Vagina (tissue), 2 donors: ENCODE results near the gene PLD3.

Experiments
- POLR2A ChIP-seq, 2 donors: fragments of 450-650 bp; IDR thresholded peaks; one replicate each; pipeline ENCODE4 v1.6.1; 2017; ENCODE audit warnings: antibody characterized with exemption in 2 of 2, mild to moderate bottlenecking in 2 of 2, moderate library complexity in 2 of 2
- POLR2AphosphoS5 ChIP-seq, 2 donors: sonication (generic); formaldehyde crosslinking; IDR thresholded peaks; one replicate each; pipeline ENCODE4 v1.9.0; 2017; ENCODE audit warnings: antibody characterized with exemption in 2 of 2, mild to moderate bottlenecking in 2 of 2, low read depth in 1 of 2; ENCODE audit not compliant: insufficient read depth in 1 of 2
- TF ChIP-seq, protein P1 (sequence below), 3 experiments: fragments of 450-650 bp in 2 of 3; fragments of 200-600 bp in 1 of 3; sonication (generic) in 1 of 3; IDR thresholded peaks; one replicate each; pipeline ENCODE4 v1.5.1; 2017 to 2019; ENCODE audit warnings: antibody characterized with exemption in 3 of 3, mild to moderate bottlenecking in 2 of 3, moderate library complexity in 2 of 3

DNA sequence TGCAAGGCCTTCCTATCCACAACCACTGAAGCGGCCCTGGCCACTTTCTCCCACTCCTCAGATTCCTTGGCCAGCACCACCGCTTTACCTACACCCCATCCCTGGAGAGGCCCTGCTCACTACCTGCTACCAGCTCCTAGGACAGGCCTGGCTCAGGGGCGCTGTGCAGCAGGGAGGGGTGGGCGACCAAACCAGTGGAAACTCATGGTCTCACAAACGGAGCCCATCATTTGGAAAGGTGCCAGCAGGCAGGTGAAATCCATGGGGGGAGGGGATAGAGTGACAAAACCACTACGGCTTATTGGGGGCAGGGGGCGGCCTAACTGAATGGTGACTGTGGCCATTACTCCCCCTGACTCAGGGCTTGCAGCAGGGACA is 27.9 kb upstream of the PLD3 start:
- no peak for TF ChIP-seq POLR2AphosphoS5 (IDR thresholded peaks at IDR 0.05; ENCODE audit: insufficient read depth in 1 of 2, low read depth in 1 of 2)
- TF ChIP-seq, protein P1, sequence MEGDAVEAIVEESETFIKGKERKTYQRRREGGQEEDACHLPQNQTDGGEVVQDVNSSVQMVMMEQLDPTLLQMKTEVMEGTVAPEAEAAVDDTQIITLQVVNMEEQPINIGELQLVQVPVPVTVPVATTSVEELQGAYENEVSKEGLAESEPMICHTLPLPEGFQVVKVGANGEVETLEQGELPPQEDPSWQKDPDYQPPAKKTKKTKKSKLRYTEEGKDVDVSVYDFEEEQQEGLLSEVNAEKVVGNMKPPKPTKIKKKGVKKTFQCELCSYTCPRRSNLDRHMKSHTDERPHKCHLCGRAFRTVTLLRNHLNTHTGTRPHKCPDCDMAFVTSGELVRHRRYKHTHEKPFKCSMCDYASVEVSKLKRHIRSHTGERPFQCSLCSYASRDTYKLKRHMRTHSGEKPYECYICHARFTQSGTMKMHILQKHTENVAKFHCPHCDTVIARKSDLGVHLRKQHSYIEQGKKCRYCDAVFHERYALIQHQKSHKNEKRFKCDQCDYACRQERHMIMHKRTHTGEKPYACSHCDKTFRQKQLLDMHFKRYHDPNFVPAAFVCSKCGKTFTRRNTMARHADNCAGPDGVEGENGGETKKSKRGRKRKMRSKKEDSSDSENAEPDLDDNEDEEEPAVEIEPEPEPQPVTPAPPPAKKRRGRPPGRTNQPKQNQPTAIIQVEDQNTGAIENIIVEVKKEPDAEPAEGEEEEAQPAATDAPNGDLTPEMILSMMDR (IDR thresholded peaks at IDR 0.05) = no peak
- TF ChIP-seq POLR2A (IDR thresholded peaks at IDR 0.05) = no peak
